Measurements from ENCODE around the gene HDAC4.

GRCh38 chr2:239225371-239225851, 175.4 kb downstream of the HDAC4 start:
- no peak for TF ChIP-seq GABPA (IDR thresholded peaks at IDR 0.05 in 1 of 2, conservative IDR thresholded peaks at IDR 0.05 in 1 of 2)
- TF ChIP-seq FOXA1 (IDR thresholded peaks at IDR 0.05): no peak
- no peak for TF ChIP-seq CTCF (IDR thresholded peaks at IDR 0.05; ENCODE audit: low read depth, low read length, missing input control)
- no peak for TF ChIP-seq EGR1 (IDR thresholded peaks at IDR 0.05; ENCODE audit: low read depth in 2 of 2)
- TF ChIP-seq, protein P1, sequence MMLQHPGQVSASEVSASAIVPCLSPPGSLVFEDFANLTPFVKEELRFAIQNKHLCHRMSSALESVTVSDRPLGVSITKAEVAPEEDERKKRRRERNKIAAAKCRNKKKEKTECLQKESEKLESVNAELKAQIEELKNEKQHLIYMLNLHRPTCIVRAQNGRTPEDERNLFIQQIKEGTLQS (IDR thresholded peaks at IDR 0.05): no peak
- TF ChIP-seq, protein P2, sequence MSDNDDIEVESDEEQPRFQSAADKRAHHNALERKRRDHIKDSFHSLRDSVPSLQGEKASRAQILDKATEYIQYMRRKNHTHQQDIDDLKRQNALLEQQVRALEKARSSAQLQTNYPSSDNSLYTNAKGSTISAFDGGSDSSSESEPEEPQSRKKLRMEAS (IDR thresholded peaks at IDR 0.05): no peak
- TF ChIP-seq HNF4A (conservative IDR thresholded peaks at IDR 0.05): no peak
- no peak for TF ChIP-seq YY1 (IDR thresholded peaks at IDR 0.05)
- no peak for TF ChIP-seq FOXA2 (IDR thresholded peaks at IDR 0.05)
- no peak for TF ChIP-seq RAD21 (IDR thresholded peaks at IDR 0.05)
